CD4-positive, alpha-beta T cell treated with Interleukin-17A for 1 hour (primary cell): ENCODE data around the gene DCAF4.
"Not testable (repeated sequence)": the region's sequence is repeated elsewhere in the genome, so short reads cannot be mapped to it uniquely, and the experiment has no call there.

Source experiments
- DNase-seq: peaks from one replicate; pipeline ENCODE4 v3.0.0-alpha.2; 2020

The DCAF4 gene

DNA sequence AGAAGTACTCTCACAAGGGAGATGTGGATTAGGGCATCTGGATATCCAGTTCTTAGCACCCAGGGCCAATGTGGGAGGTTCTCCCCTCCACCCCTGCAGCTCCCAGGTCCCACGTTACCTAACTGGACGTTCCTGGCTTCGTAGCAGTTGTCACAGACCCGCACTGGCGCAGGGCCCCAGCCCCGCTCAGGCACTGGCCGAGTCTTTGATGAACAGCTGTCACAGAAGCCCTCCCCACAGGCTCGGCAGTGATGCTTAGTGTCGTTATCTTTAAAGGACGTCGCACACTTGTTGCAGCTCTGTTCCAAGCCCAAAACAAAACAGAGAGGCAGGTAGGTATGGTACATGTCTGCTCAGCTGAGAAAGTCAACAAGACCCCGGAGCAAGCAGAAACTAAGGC, 48.4 kb downstream of the DCAF4 start:
- DNase-seq: no peak

DNA sequence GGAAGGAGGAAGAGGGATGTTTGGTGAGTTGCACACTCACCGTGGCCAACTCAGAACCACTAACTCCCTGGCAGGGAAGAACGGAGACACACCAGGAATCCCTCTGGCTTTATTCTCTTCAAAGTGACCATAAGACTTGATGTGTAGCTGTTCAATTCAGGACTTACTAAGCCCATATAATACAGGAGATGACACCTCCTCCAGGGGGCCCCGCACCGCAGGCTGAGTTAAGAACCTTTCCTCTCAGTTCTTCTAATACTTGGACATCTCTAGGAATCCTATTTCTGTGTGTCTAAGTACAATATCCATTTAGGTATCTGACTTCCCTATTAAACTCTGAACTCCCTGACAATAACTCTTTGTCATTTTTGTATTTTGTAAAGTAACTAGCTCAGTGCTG, 49.5 kb downstream of the DCAF4 start:
- no peak for DNase-seq

DNA sequence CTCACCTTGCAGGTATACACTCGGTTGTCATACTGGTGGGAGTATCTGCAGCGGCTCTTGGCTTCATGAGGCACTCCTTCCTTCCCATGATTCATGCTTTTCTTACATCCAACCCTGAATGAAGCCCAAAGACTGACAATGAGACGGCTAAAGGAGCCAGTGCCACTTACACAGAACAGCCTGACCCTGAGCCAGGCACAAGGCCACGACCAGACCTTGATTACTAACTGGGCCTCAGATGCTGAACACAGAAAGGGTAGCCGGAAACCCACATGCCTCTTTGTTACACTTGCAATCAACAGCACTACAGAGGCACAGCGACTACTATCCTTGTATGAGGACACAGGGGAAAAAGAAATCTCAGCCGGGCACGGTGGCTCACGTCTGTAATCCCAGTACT, 52.6 kb downstream of the DCAF4 start:
- no peak for DNase-seq

- DNase-seq: no peak
These were observed 54.6 kb downstream of the DCAF4 start for GRCh38 chr14:72980863-72981262.

DNA sequence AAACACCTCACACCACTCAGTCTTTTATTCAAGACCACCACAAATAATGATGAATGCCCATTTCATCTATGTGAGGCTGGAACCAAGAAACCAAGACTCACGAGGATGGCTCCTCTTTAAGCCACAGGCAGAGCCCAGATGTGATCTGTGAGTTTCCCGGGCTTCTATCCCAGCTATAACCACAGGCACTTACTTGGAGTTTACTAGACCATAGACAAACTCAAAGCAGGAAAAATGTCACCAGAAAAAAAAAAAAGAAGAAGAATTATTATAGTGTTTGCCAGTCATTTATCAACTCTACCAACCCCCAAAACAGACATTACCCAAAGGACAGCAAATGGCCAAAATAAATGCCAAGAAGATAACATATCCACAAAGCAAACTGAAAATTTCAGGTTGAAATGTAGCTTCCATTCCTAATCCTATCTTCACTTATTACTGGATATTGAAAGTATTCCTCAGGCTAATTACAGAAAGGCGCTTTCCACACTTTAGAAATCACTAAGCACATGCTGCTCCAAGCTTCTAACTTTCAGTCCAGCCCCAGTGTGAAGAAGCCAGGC, 56.0 kb downstream of the DCAF4 start:
- DNase-seq: no peak

GRCh38 chr14:72986214-72986613, 60.0 kb downstream of the DCAF4 start:
- DNase-seq: no peak

GRCh38 chr14:72986857-72987256, 60.6 kb downstream of the DCAF4 start:
- no peak for DNase-seq

GRCh38 chr14:72990171-72990570, 63.9 kb downstream of the DCAF4 start:
- DNase-seq: no peak

GRCh38 chr14:72996916-72997315, 70.7 kb downstream of the DCAF4 start:
- no peak for DNase-seq

- no peak for DNase-seq
These were observed 72.1 kb downstream of the DCAF4 start for GRCh38 chr14:72998252-72998903.

DNA sequence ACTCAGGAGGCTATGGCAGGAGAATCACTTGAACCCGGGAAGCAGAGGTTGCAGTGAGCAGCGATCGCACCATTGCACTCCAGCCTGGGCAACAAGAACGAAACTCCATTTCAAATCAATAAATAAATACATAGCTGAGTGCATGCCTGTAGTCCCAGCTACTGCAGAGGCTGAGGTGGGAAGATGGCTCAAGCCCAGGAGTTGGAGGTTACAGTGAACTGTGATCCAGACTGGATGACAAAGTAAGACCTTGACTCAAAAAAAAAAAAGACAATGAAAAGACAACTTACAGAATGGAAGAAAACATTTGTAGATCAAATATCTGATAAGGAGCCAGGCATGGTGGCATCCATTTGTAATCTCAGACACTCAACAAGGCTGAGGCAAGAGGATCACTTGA, 73.1 kb downstream of the DCAF4 start:
- DNase-seq: no peak

DNA sequence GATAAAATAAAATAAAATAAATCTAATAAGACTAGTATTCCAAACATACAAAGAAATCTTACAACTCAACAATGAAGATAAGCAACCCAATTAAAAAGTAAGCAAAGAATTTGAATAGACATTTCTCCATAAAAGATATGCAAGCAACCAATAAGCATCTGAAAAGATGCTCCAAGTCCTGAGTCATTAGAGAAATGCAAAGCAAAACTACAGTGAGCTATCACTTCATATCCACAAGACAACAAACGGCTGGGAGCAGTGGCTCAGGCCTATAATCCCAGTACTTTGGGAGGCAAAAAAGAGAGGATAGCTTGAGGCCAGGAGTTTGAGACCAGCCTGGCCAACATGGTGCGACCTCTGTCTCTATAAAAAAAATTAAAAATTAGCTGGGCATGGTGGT, 73.8 kb downstream of the DCAF4 start:
- DNase-seq: no peak

GRCh38 chr14:73003681-73004080, 77.4 kb downstream of the DCAF4 start:
- no peak for DNase-seq

DNA sequence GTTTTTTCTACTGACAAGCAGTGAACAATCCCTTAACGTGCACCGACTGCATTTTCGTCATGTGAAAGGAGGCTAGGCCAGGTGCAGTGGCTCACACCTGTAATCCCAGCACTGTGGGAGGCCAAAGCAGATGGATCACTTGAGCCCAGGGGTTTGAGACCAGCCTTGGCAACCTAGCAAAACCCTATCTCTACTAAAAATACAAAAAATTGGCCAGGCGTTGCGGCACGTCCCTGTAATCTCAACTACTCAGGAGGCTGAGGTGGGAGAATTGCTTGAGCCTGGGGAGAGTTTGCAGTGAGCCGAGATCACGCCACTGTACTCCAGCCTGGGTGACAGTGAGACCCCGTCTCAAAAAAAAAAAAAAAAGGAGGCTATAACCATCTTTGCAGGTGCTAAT, 78.4 kb downstream of the DCAF4 start:
- DNase-seq: not testable (repeated sequence)

DNA sequence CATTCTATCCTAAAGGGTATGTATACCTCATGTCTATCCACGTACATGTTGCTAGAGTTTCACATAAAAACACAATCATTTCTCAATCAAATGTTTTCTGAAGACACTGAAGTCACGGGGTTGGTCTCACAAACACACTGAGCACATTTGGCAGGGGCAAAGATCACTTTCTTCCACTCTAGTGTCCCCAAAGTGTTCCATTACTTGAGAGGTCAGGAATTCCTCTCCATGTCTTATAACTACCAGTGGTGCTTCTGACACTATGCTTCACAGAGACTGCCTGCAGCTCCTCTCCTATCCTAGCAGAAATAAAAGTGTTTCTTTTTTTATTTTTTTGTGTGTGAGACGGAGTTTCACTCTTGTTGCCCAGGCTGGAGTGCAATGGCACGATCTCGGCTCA, 81.6 kb downstream of the DCAF4 start:
- no peak for DNase-seq

- no peak for DNase-seq
These were observed 82.2 kb downstream of the DCAF4 start for GRCh38 chr14:73008501-73008900.
